GM18868 (cell line): ENCODE measurements around the gene CDKN2AIP.

Experiments used
- ATAC-seq: cut with Tn5 transposase; IDR thresholded peaks from one replicate; pipeline ENCODE4 v1.9.1; 2021; ENCODE audit warnings: mild to moderate bottlenecking, moderate library complexity; ENCODE audit not compliant: unreplicated experiment

Gene CDKN2AIP

DNA sequence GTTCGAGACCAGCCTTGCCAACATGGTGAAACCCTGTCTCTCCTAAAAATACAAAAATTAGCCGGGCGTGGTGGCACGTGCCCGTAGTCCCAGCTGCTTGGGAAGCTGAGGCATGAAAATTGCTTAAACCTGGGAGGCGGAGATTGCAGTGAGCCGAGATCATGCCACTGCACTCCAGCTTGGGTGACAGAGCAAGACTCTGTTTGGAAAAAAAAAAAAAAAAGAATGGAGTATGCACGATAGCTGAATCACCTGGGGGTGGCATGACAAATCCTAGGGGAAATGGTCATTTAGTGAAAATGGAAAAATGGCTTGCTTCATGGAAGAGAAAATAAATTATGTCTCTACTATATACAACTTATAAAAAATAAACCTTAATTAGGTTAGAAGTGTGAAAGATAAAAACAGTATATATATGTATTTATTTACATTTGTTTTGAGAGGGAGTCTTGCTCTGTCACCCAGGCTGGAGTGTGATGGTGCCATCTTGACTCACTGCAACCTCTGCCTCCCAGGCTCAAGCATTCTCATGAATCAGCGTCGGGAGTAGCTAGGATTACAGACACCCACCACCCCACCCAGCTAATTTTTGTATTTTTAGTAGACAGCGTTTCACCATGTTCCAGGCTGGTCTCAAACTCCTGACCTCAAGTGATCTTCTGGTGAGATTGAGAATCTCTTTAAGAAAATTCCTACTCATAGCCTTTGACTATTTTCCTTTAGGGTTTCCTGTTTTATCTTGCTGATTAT is 41.1 kb downstream of the CDKN2AIP start:
- ATAC-seq, result no peak

DNA sequence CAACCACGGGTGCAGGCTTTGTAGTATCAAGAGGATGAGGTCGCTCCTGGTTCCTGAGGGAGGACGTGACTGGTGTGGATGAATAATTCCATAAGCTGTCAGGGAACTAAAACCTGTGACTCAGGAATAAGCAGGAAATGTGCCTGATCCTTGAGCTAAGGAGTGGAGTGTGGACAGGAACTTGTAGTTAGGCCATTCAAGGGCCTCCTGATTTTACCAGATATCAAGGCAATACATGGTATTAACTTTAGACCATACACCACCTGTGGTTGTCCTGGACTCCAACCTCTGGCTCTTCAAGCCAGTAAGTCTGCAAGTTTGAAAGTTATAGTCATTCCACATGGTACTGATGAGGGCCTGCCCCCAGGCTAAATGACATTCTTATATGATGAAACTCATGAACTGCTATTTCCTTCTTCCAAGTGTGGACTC is 48.4 kb downstream of the CDKN2AIP start:
- no peak for ATAC-seq

DNA sequence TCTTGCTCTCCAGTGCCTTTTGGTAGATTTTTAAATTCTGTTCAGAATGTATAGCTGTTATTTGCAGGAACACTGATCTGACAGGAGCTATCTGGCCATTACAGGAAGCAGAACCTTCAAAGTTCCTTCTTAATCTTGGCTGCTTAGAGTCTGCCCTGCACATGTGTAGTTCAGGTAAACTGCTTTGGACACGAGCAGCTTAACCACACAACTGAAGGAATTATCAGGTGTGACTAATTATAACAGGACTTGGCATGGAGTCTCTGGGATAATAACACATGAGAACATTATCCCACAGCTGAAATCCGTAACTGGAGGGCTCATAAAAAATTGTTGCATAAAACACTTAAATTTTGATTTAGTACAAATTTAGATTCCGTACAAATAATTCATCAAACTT is 48.8 kb downstream of the CDKN2AIP start:
- ATAC-seq, result no peak

DNA sequence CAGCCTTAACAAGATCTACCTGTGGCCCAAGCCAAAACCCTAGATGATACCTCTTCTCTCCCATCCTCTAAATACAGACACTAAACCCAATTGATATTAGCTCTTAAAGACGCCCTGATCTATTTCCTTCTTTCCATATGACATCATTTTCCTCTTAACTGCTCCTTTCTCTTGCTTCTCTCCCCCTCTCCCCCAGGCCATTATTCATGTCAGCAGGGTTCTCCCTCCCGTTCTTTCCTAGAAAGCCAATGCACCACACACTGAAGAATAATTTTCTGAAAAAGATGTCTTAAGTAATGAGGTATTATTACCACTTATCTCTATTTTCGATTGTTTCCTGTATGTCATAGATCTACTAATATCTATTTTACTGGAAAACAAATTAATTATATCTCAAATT is 50.7 kb downstream of the CDKN2AIP start:
- no peak for ATAC-seq
